ENCODE data around the gene RAMP1. TPM values are rescaled to one million over a fixed set of nuclear protein-coding genes. Genes with fewer than 3 reads are reported as not detected.
"Not testable (repeated sequence)": the region's sequence is repeated elsewhere in the genome, so short reads cannot be mapped to it uniquely, and the experiment has no call there.

RAMP1 gene
- total RNA-seq, 1 donor from 2014 or later: 21.8 TPM

DNA sequence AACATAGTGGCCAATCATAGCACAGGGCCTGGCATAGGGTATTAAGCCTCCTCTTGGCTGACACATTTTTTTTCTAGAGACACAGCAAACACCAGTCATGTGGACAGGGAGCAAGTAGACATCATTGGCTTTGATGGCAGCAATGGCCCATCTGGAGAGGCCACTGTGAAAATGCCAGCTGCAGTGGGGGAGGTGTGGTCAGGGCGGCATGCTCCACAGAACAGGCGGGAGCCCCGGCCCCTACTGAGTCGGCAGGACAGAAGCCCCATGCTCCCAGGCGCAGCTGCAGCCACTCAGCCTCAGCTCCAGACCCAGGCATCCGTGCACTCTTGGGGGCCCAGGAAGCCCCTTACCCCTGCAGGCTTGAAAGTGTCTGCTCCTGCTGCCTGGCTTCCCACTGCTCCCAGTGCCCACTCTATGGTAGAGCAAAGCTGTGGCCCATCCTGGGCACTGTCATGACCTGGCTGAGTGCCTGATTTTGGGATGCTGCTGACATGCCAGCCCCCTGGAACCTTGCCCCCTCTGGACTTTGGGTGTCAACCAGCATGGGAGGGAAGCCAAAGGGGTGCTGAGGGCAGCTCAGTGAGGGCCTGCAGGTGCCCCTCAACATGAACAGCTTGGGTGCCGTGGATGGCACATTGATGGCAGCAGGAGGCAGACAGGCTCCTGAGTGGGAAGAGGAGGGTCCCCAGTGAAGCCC lies 84.1 kb downstream of the RAMP1 start:
- DNase-seq (ENCODE audit: low spot score): no peak

DNA sequence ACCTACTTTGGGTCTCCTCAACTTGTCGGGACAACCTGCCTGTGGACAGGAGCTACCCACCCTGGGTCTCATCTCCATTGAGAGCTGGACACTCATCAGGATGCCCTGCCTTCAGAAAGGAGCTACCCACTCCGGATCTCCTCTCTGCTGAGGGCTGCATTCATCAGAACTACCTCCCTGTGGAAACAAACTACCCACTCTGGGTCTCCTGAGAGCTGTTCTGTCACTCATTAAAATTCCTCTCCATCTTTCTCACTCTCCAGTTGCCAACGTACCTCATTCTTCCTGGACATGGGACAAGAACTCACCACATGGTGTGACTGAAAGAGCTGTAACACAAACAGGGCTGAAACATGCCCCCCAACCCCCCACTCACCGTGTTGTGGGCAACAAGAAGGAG lies 84.9 kb downstream of the RAMP1 start:
- DNase-seq (ENCODE audit: low spot score): no peak

DNA sequence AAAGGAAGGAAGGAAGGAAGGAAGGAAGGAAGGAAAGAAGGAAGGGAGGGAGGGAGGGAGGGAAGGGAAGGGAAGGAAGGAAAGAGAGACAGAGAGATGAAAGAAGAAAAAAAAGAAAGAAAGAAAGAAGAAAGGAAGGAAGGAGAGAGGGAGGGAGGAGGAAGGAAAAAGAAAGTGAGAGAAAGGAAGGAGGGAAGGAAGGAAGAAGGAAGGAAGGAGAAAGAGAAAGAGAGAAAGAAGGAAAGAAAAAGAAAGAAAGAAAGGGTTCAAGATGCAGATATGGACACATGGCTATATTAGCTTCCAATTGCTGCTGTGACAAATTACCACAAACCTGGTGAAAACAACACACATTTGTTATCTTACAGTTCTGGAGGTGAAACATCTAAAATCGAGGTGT lies 87.0 kb downstream of the RAMP1 start:
- DNase-seq (ENCODE audit: low spot score): no peak

DNA sequence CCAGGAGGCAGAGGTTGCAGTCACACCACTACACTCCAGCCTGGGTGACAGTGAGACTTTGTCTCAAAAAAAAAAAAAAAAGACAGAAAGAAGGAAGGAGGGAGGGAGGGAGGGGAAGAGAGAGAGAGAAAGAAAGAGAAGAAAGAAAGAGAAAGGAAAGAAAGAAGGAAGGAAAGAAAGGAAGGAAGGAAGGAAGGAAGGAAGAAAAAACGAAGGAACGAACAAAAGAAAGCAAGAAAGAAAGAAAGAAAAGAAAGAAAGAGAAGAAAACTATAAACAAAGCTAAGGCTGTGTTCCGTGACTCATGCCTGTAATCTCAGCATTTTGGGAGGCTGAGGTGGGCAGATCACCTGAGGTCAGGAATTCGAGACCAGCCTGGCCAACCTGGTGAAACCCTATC lies 91.9 kb downstream of the RAMP1 start:
- DNase-seq (ENCODE audit: low spot score): not testable (repeated sequence)

DNA sequence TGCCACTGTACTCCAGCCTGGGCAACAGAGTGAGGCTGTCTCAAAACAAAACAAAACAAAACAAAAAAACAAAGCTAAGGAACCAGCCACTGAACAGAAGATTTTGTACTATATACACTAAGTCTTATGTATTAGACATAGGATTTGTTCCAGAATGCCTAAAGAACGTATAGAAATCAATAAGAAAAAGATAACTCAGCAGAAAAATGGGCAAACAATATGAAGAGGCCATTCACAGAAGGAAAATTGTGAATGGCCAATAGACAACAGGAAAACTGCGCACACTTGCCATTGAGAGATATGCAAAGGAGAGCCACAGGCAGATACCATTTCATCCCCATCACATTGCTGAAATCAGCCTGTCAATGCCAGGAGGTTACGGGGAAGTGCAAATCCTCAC lies 92.5 kb downstream of the RAMP1 start:
- DNase-seq (ENCODE audit: low spot score): no peak

DNA sequence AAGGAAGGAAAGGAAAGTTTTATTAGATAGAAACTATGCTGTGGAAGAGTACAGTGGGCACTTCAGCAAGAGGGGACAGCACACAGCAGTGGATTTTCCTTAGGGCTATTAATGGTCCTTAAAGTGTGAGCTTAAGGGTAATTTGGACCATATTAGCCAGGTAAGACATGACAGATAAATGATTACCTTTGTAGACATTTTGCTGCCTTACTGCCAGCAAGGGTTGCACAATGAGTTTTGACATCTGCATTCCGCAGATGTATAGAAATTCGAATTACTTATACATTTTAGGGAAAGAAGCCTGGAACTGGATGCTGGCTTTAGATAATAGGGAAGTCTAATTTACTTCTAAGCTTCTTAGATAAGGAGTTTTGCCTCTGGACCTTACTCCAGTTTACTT lies 93.4 kb downstream of the RAMP1 start:
- DNase-seq (ENCODE audit: low spot score): no peak

DNA sequence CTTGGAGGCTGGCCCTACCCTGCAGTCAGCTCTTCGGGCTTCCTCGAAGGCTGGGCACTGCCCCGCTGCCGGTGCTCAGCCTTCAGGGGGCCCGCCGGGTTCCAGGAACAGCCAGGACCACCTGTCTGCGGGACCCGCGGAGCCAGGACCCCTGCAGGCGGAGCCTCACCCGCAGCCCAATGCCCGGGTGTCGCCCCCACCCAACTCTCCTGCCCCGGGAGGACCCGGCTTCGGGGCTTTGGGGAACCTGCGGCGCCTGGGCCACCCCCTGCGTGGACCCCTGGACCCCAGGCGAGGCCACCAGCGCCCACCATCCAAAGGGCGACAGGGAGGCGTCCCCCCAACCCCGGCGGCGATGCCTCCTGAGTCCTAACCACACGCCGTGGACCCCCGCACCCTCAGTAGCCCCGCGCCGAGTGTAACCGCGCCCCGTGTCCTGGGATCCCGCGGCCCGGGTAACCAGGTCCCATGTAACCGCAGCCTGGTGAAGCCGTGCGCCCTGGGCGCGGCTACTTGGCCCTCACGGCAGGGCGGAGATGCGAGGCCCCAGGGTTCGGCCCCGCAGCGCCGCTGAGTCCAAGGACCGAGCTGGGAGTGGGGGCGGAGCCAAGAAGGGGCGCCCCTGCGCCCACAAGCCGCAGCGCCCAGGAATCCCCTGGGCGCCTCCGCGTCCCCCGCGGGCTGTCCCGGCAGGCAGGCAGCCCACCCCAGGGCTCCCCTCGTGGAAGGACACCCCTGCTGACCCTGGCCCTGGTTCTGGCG lies 96.4 kb downstream of the RAMP1 start:
- DNase-seq (ENCODE audit: low spot score): no peak

DNA sequence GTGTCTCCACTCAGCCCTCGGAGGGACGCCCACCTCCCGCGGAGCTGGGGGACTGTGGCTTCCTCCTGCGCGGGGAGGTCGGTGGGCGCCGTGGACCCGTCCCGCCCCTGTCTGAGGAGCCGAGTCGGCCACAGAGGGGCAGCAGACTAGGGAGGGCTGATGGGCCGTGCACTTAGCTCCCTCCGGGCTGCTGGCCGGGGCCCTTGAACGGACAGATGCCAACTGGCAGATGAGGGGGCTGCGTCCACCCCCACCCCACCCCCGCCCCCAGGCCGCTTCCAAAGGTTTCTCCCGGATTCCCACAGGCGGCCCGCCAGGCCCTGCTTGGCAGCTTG lies 96.9 kb downstream of the RAMP1 start:
- no peak for DNase-seq (ENCODE audit: low spot score)

DNA sequence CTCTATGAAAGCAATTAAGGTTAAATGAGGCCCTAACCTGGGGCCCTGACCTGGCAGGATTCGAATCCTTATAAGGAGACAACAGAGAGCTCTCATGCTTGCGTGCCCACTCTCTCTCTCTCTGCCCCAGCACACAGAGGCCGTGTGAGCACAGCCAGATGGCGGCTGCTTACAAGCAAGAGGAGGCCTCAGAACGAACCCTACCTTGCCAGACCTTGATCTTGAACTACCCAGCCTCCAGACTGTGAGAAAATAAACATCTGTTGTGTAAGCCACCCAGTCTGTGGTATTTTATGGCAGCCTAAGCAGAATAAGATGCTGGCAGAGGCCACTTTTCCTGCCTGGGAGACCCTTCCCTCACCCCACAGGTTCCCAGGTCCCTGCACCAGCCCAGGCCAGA lies 102.2 kb downstream of the RAMP1 start:
- no peak for DNase-seq (ENCODE audit: low spot score)

Other genes starting within 250 kb of the RAMP1 start
- 144 TPM for gene LRRFIP1, start 232.0 kb upstream of the RAMP1 start, total RNA-seq
- 1.3 TPM for gene RBM44, start 60.8 kb upstream of the RAMP1 start, total RNA-seq
- gene UBE2F, start 107.4 kb downstream of the RAMP1 start, total RNA-seq: 58.8 TPM
- 13.6 TPM for gene SCLY, start 201.4 kb downstream of the RAMP1 start, total RNA-seq
- gene ESPNL, start 240.7 kb downstream of the RAMP1 start, total RNA-seq: 0.48 TPM

Measured in mesenteric fat pad (tissue), 1 donor.